GM11168 (cell line): Measurements from ENCODE around the gene EIF2S2.
"Not testable (repeated sequence)": the region's sequence is repeated elsewhere in the genome, so short reads cannot be mapped to it uniquely, and the experiment has no call there.

Source experiments
- in situ Hi-C: fragments of 300-500 bp; cut with MboI; formaldehyde crosslinking; loops from one replicate; pipeline ENCODE4 v1.12.0; 2022; ENCODE audit warnings: low sequenced_read_pairs; ENCODE audit not compliant: unreplicated experiment

Gene EIF2S2

GRCh38 chr20:34111702-34112599 lies at the start of gene EIF2S2:
TSS of gene EIF2S2 (minus strand) at chr20:34112243. CDS start at chr20:34112110, 133 bp downstream.
- in situ Hi-C loops, result loop anchor here (25.0 kb wide), 1 partner anchor 250 kb away; no protein-coding TSS in a partner anchor

GRCh38 chr20:34157697-34158096 lies 45.7 kb upstream of the EIF2S2 start:
- in situ Hi-C loops, result not testable (repeated sequence)

- in situ Hi-C loops, result no loop called here
These were observed 43.8 kb upstream of the EIF2S2 start for GRCh38 chr20:34155836-34156235.

- in situ Hi-C loops, result not testable (repeated sequence)
These were observed 41.1 kb upstream of the EIF2S2 start for GRCh38 chr20:34153169-34153568.

GRCh38 chr20:34152073-34152472 lies 40.0 kb upstream of the EIF2S2 start:
- in situ Hi-C loops, result not testable (repeated sequence)

GRCh38 chr20:34150306-34151000 lies 38.4 kb upstream of the EIF2S2 start:
- in situ Hi-C loops, result no loop called here

- in situ Hi-C loops, result no loop called here
These were observed 33.3 kb upstream of the EIF2S2 start for GRCh38 chr20:34145280-34145819.

- in situ Hi-C loops, result no loop called here
These were observed 31.9 kb upstream of the EIF2S2 start for GRCh38 chr20:34143951-34144350.

- in situ Hi-C loops, result no loop called here
These were observed 30.1 kb upstream of the EIF2S2 start for GRCh38 chr20:34142121-34142520.

- in situ Hi-C loops, result no loop called here
These were observed 29.2 kb upstream of the EIF2S2 start for GRCh38 chr20:34141293-34141692.

- in situ Hi-C loops, result not testable (repeated sequence)
These were observed 23.7 kb upstream of the EIF2S2 start for GRCh38 chr20:34135525-34136275.

GRCh38 chr20:34133365-34133860 lies 21.4 kb upstream of the EIF2S2 start:
- in situ Hi-C loops, result not testable (repeated sequence)

GRCh38 chr20:34132943-34133342 lies 20.9 kb upstream of the EIF2S2 start:
- in situ Hi-C loops, result not testable (repeated sequence)

- in situ Hi-C loops, result not testable (repeated sequence)
These were observed 20.4 kb upstream of the EIF2S2 start for GRCh38 chr20:34132491-34132890.

- in situ Hi-C loops, result no loop called here
These were observed 19.4 kb upstream of the EIF2S2 start for GRCh38 chr20:34131491-34131890.

GRCh38 chr20:34129518-34130162 lies 17.6 kb upstream of the EIF2S2 start:
- in situ Hi-C loops, result no loop called here

GRCh38 chr20:34127792-34128191 lies 15.7 kb upstream of the EIF2S2 start:
- in situ Hi-C loops, result no loop called here

GRCh38 chr20:34124469-34125249 lies 12.6 kb upstream of the EIF2S2 start:
- in situ Hi-C loops, result loop anchor here (25.0 kb wide), 1 partner anchor 262 kb away; no protein-coding TSS in a partner anchor

- in situ Hi-C loops, result loop anchor here (25.0 kb wide), 1 partner anchor 261 kb away; no protein-coding TSS in a partner anchor
These were observed 11.3 kb upstream of the EIF2S2 start for GRCh38 chr20:34123309-34123708.
